ENCODE measurements around the gene RNF31.

DNA sequence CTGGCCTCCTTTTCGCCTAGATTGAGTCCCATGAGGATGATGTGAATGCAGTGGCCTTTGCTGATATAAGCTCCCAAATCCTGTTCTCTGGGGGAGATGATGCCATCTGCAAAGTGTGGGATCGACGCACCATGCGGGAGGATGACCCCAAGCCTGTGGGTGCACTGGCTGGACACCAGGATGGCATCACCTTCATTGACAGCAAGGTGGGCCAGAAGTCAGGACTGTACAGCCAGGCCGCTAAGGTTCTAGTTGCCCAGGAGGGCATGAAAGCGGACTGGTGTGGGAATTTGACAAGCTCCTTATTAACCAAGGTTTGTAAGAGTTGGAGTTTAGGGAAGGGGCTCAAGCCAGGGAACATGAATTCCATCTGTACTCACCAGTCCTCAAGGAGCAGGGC is 27.6 kb upstream of the RNF31 start:
- TF ChIP-seq, protein P1, sequence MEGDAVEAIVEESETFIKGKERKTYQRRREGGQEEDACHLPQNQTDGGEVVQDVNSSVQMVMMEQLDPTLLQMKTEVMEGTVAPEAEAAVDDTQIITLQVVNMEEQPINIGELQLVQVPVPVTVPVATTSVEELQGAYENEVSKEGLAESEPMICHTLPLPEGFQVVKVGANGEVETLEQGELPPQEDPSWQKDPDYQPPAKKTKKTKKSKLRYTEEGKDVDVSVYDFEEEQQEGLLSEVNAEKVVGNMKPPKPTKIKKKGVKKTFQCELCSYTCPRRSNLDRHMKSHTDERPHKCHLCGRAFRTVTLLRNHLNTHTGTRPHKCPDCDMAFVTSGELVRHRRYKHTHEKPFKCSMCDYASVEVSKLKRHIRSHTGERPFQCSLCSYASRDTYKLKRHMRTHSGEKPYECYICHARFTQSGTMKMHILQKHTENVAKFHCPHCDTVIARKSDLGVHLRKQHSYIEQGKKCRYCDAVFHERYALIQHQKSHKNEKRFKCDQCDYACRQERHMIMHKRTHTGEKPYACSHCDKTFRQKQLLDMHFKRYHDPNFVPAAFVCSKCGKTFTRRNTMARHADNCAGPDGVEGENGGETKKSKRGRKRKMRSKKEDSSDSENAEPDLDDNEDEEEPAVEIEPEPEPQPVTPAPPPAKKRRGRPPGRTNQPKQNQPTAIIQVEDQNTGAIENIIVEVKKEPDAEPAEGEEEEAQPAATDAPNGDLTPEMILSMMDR (IDR thresholded peaks at IDR 0.05): no peak
- TF ChIP-seq POLR2AphosphoS5 (IDR thresholded peaks at IDR 0.05) (no peak), POLR2A (IDR thresholded peaks at IDR 0.05) (no peak)

Data from transverse colon (tissue), 4 donors.